Neural cell (in vitro differentiated cells): Measurements from ENCODE around the gene XKR3. TPM values are rescaled to one million over a fixed set of nuclear protein-coding genes. Genes with fewer than 3 reads are reported as not detected.

Source experiments
- H2AFZ ChIP-seq: fragments of 200-600, 300-800 bp; sonication (generic), shearing (Covaris generic); 2 replicates; pipeline ENCODE4 v1.6.0; 2014; ENCODE audit warnings: low read depth, mild to moderate bottlenecking, antibody characterized with exemption, low read length, moderate library complexity
- H3F3A ChIP-seq: fragments of 200-600 bp; shearing (Covaris generic); 2 replicates; pipeline ENCODE4 v1.6.1; 2016; ENCODE audit warnings: mild to moderate bottlenecking, moderate library complexity, mixed read lengths, antibody characterized with exemption, low read length; ENCODE audit not compliant: insufficient read depth, poor library complexity, severe bottlenecking
- H3K27ac ChIP-seq: fragments of 200-600, 300-800 bp; sonication (generic), shearing (Covaris generic); 2 replicates; pipeline ENCODE4 v1.5.1; 2014; ENCODE audit warnings: mild to moderate bottlenecking, low read length, moderate library complexity
- H3K27me3 ChIP-seq: fragments of 300-800, 200-600 bp; sonication (generic), shearing (Covaris generic); 2 replicates; pipeline ENCODE4 v1.6.0; 2014; ENCODE audit warnings: mild to moderate bottlenecking, low read depth, low read length, moderate library complexity; ENCODE audit not compliant: insufficient read depth
- H3K36me3 ChIP-seq: fragments of 300-800, 200-600 bp; sonication (generic), shearing (Covaris generic); 2 replicates; pipeline ENCODE4 v1.5.1; 2014; ENCODE audit warnings: mild to moderate bottlenecking, antibody characterized with exemption, low read length, moderate library complexity; ENCODE audit not compliant: insufficient read depth
- H3K4me2 ChIP-seq: fragments of 300-800, 200-600 bp; sonication (generic), shearing (Covaris generic); 2 replicates; pipeline ENCODE4 v1.6.0; 2014; ENCODE audit warnings: mild to moderate bottlenecking, low read length
- H3K4me3 ChIP-seq: fragments of 300-800, 200-600 bp; sonication (generic), shearing (Covaris generic); 2 replicates; pipeline ENCODE4 v1.5.1; 2014; ENCODE audit warnings: mild to moderate bottlenecking, low read length, moderate library complexity
- H3K79me2 ChIP-seq: fragments of 200-600 bp; shearing (Covaris generic); replicated peaks from 2 replicates; pipeline ENCODE4 v1.6.0; 2014; ENCODE audit warnings: mild to moderate bottlenecking, low read length, moderate library complexity; ENCODE audit not compliant: insufficient read depth
- H3K9ac ChIP-seq: fragments of 300-800, 200-600 bp; sonication (generic), shearing (Covaris generic); 2 replicates; pipeline ENCODE4 v1.6.1; 2016; ENCODE audit warnings: mild to moderate bottlenecking, low read length, mixed read lengths
- H3K9me2 ChIP-seq: fragments of 200-600 bp; shearing (Covaris generic); 2 replicates; pipeline ENCODE4 v1.6.1; 2016; ENCODE audit warnings: mild to moderate bottlenecking, low read length, mixed read lengths; ENCODE audit not compliant: insufficient read depth
- H3K9me3 ChIP-seq: fragments of 200-600, 300-800 bp; sonication (generic), shearing (Covaris generic); 2 replicates; pipeline ENCODE4 v1.6.1; 2016; ENCODE audit warnings: mild to moderate bottlenecking, mixed run types, low read length, moderate library complexity, mixed read lengths
- H4K20me1 ChIP-seq: fragments of 200-600 bp; shearing (Covaris generic); 2 replicates; pipeline ENCODE4 v1.6.1; 2016; ENCODE audit warnings: mild to moderate bottlenecking, mixed run types; ENCODE audit not compliant: insufficient read depth
- CTCF ChIP-seq: fragments of 450-650 bp; IDR thresholded peaks from 2 replicates; pipeline ENCODE4 v1.5.1; 2014; ENCODE audit warnings: antibody characterized with exemption, mild to moderate bottlenecking, moderate library complexity; ENCODE audit not compliant: poor library complexity, severe bottlenecking
- EP300 ChIP-seq: fragments of 450-650 bp; conservative IDR thresholded peaks from 2 replicates; pipeline ENCODE4 v1.6.1; 2014; ENCODE audit warnings: antibody characterized with exemption, mild to moderate bottlenecking, moderate library complexity; ENCODE audit not compliant: poor library complexity, severe bottlenecking
- EZH2 ChIP-seq: fragments of 200-600, 300-800 bp; shearing (Covaris generic), sonication (generic); IDR thresholded peaks from 2 replicates; pipeline ENCODE4 v1.6.1; 2014; ENCODE audit warnings: antibody characterized with exemption, low read length, borderline replicate concordance, mild to moderate bottlenecking; ENCODE audit not compliant: insufficient read depth, poor library complexity, severe bottlenecking
- MXI1 ChIP-seq: fragments of 450-650 bp; conservative IDR thresholded peaks from 2 replicates; pipeline ENCODE4 v1.6.1; 2014; ENCODE audit warnings: antibody characterized with exemption, mild to moderate bottlenecking; ENCODE audit not compliant: poor library complexity, severe bottlenecking
- POLR2AphosphoS5 ChIP-seq: IDR thresholded peaks from 2 replicates; pipeline ENCODE4 v1.6.1; 2012
- RAD21 ChIP-seq: fragments of 450-650 bp; conservative IDR thresholded peaks from 2 replicates; pipeline ENCODE4 v1.6.1; 2014; ENCODE audit warnings: antibody characterized with exemption, mild to moderate bottlenecking, moderate library complexity
- REST ChIP-seq: IDR thresholded peaks from 2 replicates; pipeline ENCODE4 v1.6.1; 2012; ENCODE audit warnings: borderline replicate concordance
- SMC3 ChIP-seq: fragments of 450-650 bp; conservative IDR thresholded peaks from 2 replicates; pipeline ENCODE4 v1.6.1; 2014; ENCODE audit warnings: antibody characterized with exemption, mild to moderate bottlenecking, moderate library complexity; ENCODE audit not compliant: poor library complexity
- TAF1 ChIP-seq: IDR thresholded peaks from 2 replicates; pipeline ENCODE4 v1.6.1; 2012; ENCODE audit warnings: low read depth
- polyA plus RNA-seq: library from polyadenylated mRNA; depleted of rRNA; stranded (reverse); fragments of >200 nt; gene quantifications from 2 replicates; pipeline ENCODE4 v1.2.3, GENCODE V29; 2014

The XKR3 gene
- polyA plus RNA-seq, 1 donor from 2014 or later: not detected

- H2AFZ ChIP-seq: no peak overlapping the region
- no peaks in the 10 kb centered on the region for H3K9me3 ChIP-seq
Observed at GRCh38 chr22:16801571-16801970, 23.6 kb downstream of the XKR3 start.

GRCh38 chr22:16801088-16801487 lies 24.1 kb downstream of the XKR3 start:
- H3K36me3 ChIP-seq: no peaks in the 10 kb centered on the region
- no peaks in the 10 kb centered on the region for H3K9me3 ChIP-seq
- no peak for TF ChIP-seq EP300
- no peak for TF ChIP-seq POLR2AphosphoS5
- no peak for TF ChIP-seq RAD21
- TF ChIP-seq EZH2: no peak
- no peak for TF ChIP-seq CTCF
- no peak for TF ChIP-seq MXI1
- no peak for TF ChIP-seq TAF1
- no peak for TF ChIP-seq SMC3

More at GRCh38 chr22:16801571-16801970, 23.6 kb downstream of the XKR3 start:
- Histone ChIP-seq H3K36me3 (no peaks in the 10 kb centered on the region), H3K27ac (no peak overlapping the region), H4K20me1 (no peaks in the 10 kb centered on the region), H3K4me3 (no peak overlapping the region), H3K79me2 (no peaks in the 10 kb centered on the region), H3K9me2 (no peaks in the 10 kb centered on the region), H3K4me2 (no peak overlapping the region), H3K27me3 (no peaks in the 10 kb centered on the region), H3K9ac (no peak overlapping the region), H3F3A (no peaks in the 10 kb centered on the region)
- no peak for TF ChIP-seq POLR2AphosphoS5
- no peak for TF ChIP-seq REST
- no peak for TF ChIP-seq MXI1
- no peak for TF ChIP-seq CTCF
- TF ChIP-seq TAF1: no peak
- TF ChIP-seq SMC3: no peak

More at GRCh38 chr22:16801088-16801487, 24.1 kb downstream of the XKR3 start:
- Histone ChIP-seq H3K79me2 (no peaks in the 10 kb centered on the region), H3K9ac (no peak overlapping the region), H3K4me2 (no peak overlapping the region), H3F3A (no peaks in the 10 kb centered on the region), H2AFZ (no peak overlapping the region), H3K27me3 (no peaks in the 10 kb centered on the region), H4K20me1 (no peaks in the 10 kb centered on the region), H3K27ac (no peak overlapping the region), H3K9me2 (no peaks in the 10 kb centered on the region), H3K4me3 (no peak overlapping the region)
